Activated T-helper 17 cell treated with anti-CD3 and anti-CD28 coated beads, Interleukin-2, amount 50 U/mL, for 72 hours (primary cell): ENCODE data around the gene CARS1. TPM values are rescaled to one million over a fixed set of nuclear protein-coding genes. Genes with fewer than 3 reads are reported as not detected.

Experiments
- ATAC-seq: fragments of 150-1000 bp; cut with Tn5 transposase; replicated peaks from 2 replicates; pipeline ENCODE4 v1.10.0; 2021; ENCODE audit warnings: mild to moderate bottlenecking, moderate library complexity
- H3K27ac Mint-ChIP-seq: one replicate; pipeline ENCODE4 v1.8.0; 2022; ENCODE audit warnings: mixed read lengths
- H3K27me3 Mint-ChIP-seq: one replicate; pipeline ENCODE4 v1.8.0; 2022; ENCODE audit warnings: mixed read lengths
- H3K36me3 Mint-ChIP-seq: one replicate; pipeline ENCODE4 v1.8.0; 2022; ENCODE audit warnings: low read depth, mild to moderate bottlenecking, mixed read lengths
- H3K4me1 Mint-ChIP-seq: one replicate; pipeline ENCODE4 v1.8.0; 2022; ENCODE audit warnings: mixed read lengths
- H3K4me3 Mint-ChIP-seq: one replicate; pipeline ENCODE4 v1.8.0; 2022; ENCODE audit warnings: mild to moderate bottlenecking, mixed read lengths
- H3K9me3 Mint-ChIP-seq: one replicate; pipeline ENCODE4 v1.8.0; 2022; ENCODE audit warnings: mixed read lengths
- total RNA-seq, 2 donors: library from RNA; stranded (reverse); gene quantifications; one replicate each; pipeline ENCODE4 v1.2.3, GENCODE V29; 2022

The CARS1 gene
- total RNA-seq: 10 to 100 TPM; 81.4 to 84.9 TPM

DNA sequence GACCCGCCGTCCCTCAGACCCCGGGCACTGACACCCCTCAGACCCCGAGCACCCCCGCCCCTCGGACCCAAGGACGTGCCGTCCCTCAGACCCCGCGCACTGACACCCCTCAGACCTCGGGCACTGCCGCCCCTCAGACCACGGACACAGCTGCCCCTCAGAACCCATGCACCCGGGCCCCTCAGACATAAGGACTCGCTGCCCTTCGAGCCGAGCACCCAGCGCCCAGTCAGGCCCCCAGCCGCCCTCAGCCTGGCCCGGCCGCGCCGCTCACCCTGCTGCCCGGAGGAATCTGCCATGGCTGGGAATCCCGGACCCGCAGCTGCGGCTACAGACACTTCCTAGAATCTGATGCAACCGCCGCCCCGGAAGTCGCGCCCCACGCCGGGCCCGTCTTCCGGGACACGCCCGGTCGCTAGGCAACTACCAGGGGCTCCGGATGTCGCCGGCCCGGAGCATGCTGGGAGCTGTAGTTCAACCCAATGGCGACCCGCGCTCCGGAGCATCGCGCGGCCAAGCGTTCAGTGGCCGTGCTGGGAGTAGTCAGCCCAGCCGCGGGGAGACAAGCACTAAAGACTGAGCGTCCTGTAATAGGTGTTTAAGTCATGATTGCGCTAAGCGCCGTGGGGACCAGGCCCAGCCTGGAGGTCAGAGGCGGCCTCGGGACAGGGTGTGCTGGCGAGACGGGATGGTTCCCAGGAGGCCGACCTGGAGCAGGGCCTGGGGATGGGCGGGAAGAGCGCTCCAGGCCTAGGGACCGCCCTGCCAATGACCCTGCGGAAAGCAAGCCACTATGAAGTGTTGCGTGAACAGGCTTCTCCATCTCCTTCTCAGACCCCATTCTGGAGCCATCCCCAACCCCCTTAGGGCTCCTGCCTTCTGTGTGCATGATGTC is at the start of gene CARS1:
Gene CARS1, minus strand, starts transcription at position 355 of the 895 bp plus-strand sequence. Its CDS starts 56 bp downstream, at position 299.
- H3K9me3 Mint-ChIP-seq: no peaks in the 10 kb centered on the region
- no peaks in the 10 kb centered on the region for H3K27me3 Mint-ChIP-seq
- peaks cover 9% of the 10 kb centered on the region for H3K4me1 Mint-ChIP-seq
- peaks cover 41% of the 10 kb centered on the region for H3K36me3 Mint-ChIP-seq
- peak within 1 kb of the TSS; percentile 91 for H3K4me3 Mint-ChIP-seq
- peak within 1 kb of the TSS; percentile 88 for H3K27ac Mint-ChIP-seq
- ATAC-seq: peak; percentile 99

- Mint-ChIP-seq H3K9me3 (no peaks in the 10 kb centered on the region), H3K36me3 (no peaks in the 10 kb centered on the region)
These were observed 48.8 kb upstream of the CARS1 start for GRCh38 chr11:3105791-3106735.

GRCh38 chr11:3104961-3105790 is 48.0 kb upstream of the CARS1 start:
- no peaks in the 10 kb centered on the region for H3K36me3 Mint-ChIP-seq
- H3K27me3 Mint-ChIP-seq: no peaks in the 10 kb centered on the region
- no peak overlapping the region for H3K4me3 Mint-ChIP-seq
- H3K27ac Mint-ChIP-seq: no peak overlapping the region
- no peaks in the 10 kb centered on the region for H3K9me3 Mint-ChIP-seq
- no peak for ATAC-seq
- no peaks in the 10 kb centered on the region for H3K4me1 Mint-ChIP-seq

More at GRCh38 chr11:3105791-3106735, 48.8 kb upstream of the CARS1 start:
- Mint-ChIP-seq H3K4me1 (no peaks in the 10 kb centered on the region), H3K27ac (no peak overlapping the region), H3K27me3 (no peaks in the 10 kb centered on the region), H3K4me3 (no peak overlapping the region)
- no peak for ATAC-seq

DNA sequence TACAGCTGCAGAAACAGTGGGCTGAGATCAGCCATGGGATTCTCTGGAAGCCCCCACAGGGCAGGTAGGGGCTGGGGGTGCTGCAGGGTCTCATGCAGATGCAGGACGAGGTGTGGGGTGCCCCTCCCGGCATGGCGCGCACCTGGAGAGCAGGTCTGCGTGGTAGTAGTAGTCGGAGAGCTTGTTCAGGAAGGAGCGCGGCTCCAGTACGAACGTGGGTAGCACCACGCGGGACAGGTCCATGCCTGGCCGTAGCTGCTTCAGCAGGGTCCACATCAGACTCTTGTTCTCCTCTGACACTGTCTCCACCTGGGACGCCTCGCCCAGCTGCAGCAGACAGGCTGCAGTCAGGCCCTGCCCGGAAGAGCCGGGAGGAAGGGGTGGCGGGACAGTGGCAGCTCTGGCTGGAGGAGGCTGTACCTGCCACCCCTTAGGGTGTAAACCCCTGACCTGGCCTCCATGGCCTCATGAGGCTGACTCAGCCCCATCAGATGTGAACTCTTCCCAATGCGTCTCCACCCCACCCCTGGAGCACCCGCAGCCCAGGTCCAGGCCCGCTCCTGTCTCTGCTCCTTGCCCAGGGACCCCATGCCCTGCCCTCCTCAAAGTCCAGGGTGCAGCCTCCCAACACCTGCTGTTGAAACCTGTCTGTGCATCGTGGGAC is 47.0 kb upstream of the CARS1 start:
- Mint-ChIP-seq H3K9me3 (no peaks in the 10 kb centered on the region), H3K27me3 (no peaks in the 10 kb centered on the region), H3K27ac (no peak overlapping the region)

GRCh38 chr11:3103076-3103475 is 45.9 kb upstream of the CARS1 start:
- Mint-ChIP-seq H3K4me1 (no peaks in the 10 kb centered on the region), H3K9me3 (no peaks in the 10 kb centered on the region), H3K36me3 (no peaks in the 10 kb centered on the region), H3K27ac (no peak overlapping the region), H3K4me3 (no peak overlapping the region), H3K27me3 (no peaks in the 10 kb centered on the region)
- ATAC-seq: no peak

More for the DNA sequence above, 47.0 kb upstream of the CARS1 start:
- no peak for ATAC-seq
- Mint-ChIP-seq H3K4me3 (no peak overlapping the region), H3K36me3 (no peaks in the 10 kb centered on the region), H3K4me1 (no peaks in the 10 kb centered on the region)

GRCh38 chr11:3102641-3102921 is 45.4 kb upstream of the CARS1 start:
- H3K27me3 Mint-ChIP-seq: no peaks in the 10 kb centered on the region
- H3K9me3 Mint-ChIP-seq: no peaks in the 10 kb centered on the region
- H3K4me1 Mint-ChIP-seq: no peaks in the 10 kb centered on the region
- no peak overlapping the region for H3K4me3 Mint-ChIP-seq
- no peak for ATAC-seq
- no peak overlapping the region for H3K27ac Mint-ChIP-seq
- H3K36me3 Mint-ChIP-seq: no peaks in the 10 kb centered on the region

DNA sequence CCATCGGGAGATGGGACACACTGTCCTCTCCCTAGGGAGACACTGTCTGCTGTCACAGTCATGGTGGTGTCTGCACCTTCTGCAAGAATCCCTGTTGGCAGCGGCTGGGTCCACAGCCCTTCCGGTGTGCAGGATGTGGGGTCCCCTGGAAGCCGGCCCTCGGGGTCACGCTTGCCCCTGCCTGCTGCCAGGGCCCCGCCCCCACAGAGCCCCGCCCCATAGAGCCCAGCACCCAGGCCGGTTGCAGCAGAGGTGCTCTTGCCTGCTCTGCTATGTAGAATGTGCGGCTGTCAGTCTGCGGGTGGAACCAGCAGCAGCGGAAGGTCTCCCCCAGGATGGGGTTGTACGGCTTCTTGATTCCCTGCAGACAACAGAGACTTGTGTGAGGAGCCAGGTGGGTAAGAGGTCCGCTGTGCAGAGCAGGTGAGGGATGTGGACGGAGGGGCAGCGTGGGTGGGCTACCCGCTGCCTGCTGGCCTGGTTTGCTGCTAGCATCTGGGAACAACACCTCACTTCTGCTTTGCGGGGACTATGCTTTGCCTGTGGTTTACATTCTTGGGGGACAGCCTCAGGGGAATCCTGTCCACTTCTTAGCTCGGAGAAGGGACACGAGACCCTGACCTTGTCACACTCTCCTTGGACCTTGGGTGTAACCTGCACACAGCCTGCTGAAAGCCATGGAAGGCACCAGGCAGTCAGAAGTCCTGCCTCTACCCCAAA is 44.9 kb upstream of the CARS1 start:
- H3K36me3 Mint-ChIP-seq: no peaks in the 10 kb centered on the region
- H3K27ac Mint-ChIP-seq: no peak overlapping the region
- no peak for ATAC-seq

DNA sequence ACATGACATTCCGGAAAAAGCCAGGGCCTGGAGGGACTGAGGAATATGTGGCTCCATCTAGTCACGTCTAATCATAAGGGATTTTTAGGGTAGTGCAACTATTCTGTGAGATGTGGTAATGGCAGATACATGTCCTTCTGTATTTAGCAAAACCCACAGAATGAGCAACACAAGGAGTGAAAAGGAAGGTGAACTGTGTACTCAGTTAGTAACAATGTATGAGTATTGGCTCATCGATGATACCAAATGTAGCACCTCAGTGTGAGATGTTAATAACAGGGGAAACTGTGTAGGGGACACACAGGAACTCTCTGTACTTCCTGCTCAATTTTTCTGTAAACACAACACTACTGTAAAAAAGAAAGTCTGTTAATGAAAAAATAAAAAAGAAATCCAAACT is 42.0 kb upstream of the CARS1 start:
- H3K36me3 Mint-ChIP-seq: no peaks in the 10 kb centered on the region
- no peak overlapping the region for H3K4me3 Mint-ChIP-seq
- H3K27ac Mint-ChIP-seq: no peak overlapping the region
- no peaks in the 10 kb centered on the region for H3K4me1 Mint-ChIP-seq
- H3K9me3 Mint-ChIP-seq: no peaks in the 10 kb centered on the region
- H3K27me3 Mint-ChIP-seq: peaks cover 4% of the 10 kb centered on the region
- ATAC-seq: no peak

More for the DNA sequence above, 44.9 kb upstream of the CARS1 start:
- no peak overlapping the region for H3K4me3 Mint-ChIP-seq
- H3K4me1 Mint-ChIP-seq: no peaks in the 10 kb centered on the region
- H3K27me3 Mint-ChIP-seq: no peaks in the 10 kb centered on the region
- H3K9me3 Mint-ChIP-seq: no peaks in the 10 kb centered on the region

- no peaks in the 10 kb centered on the region for H3K36me3 Mint-ChIP-seq
- H3K4me1 Mint-ChIP-seq: no peaks in the 10 kb centered on the region
- ATAC-seq: no peak
- H3K27ac Mint-ChIP-seq: no peak overlapping the region
- no peak overlapping the region for H3K4me3 Mint-ChIP-seq
- H3K9me3 Mint-ChIP-seq: no peaks in the 10 kb centered on the region
- H3K27me3 Mint-ChIP-seq: peaks cover 4% of the 10 kb centered on the region
These were observed 39.8 kb upstream of the CARS1 start for GRCh38 chr11:3096909-3097530.

- no peak for ATAC-seq
- Mint-ChIP-seq H3K4me3 (no peak overlapping the region), H3K27ac (no peak overlapping the region)
These were observed 38.6 kb upstream of the CARS1 start for GRCh38 chr11:3095712-3096361.

DNA sequence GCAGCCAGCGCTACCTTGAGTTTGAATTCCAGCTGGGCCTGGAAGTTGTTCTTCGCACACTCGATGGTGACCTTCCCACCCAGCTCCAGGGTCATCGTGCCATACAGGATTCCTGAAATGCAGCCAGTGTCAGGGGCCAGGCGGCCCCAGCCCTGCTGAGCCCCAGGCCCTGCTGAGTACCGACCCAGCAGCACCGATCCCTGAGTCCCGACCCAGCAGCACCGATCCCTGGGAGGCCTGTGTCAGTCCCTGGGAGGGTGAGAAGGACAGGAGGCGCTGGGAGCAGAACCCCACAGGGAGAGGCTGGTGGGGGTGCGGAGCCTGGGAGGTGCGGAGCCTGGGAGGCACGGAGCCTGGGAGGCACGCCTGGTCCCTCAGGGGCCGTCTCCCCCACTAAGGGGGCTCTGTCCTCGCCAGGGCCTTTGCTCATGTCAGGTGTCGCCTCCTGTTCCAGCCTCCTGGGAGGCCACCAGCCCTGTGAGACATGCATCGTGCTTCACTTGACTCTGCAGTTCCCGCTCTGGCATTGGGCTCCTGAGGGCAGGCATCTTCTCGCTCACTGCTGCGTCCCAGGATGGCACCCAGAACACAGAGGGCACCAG is 37.1 kb upstream of the CARS1 start:
- Mint-ChIP-seq H3K4me1 (no peaks in the 10 kb centered on the region), H3K27ac (no peak overlapping the region), H3K27me3 (peaks cover 4% of the 10 kb centered on the region), H3K9me3 (no peaks in the 10 kb centered on the region), H3K4me3 (no peak overlapping the region), H3K36me3 (no peaks in the 10 kb centered on the region)
- no peak for ATAC-seq

More at GRCh38 chr11:3095712-3096361, 38.6 kb upstream of the CARS1 start:
- Mint-ChIP-seq H3K9me3 (no peaks in the 10 kb centered on the region), H3K27me3 (peaks cover 4% of the 10 kb centered on the region), H3K36me3 (no peaks in the 10 kb centered on the region), H3K4me1 (no peaks in the 10 kb centered on the region)
